ENCODE results near the gene ADAMTS12. TPM values are rescaled to one million over a fixed set of nuclear protein-coding genes. Genes with fewer than 3 reads are reported as not detected.

The ADAMTS12 gene
- total RNA-seq, 1 donor from 2014 or later = 32.1 TPM

DNA sequence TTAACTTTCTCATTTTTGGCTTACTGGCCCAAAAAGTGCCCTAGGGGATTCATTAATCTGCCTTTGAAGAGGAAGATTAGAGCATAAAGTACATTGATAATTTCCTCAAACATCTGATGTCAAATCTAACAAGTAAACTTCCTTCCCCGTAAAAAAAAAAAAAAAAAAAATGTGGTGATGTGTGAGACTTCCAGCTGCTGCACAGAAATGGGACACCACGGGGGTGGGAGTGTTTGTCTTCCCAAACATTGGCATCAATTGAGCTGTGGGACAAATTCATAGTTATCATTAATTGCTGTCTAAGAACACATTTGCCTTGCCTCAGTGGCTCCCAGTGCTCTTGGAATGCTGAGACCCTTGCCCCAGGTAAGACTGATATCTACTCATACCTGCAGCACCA, 149.6 kb downstream of the ADAMTS12 start:
- Mint-ChIP-seq H3K27ac (no peak overlapping the region), H3K4me3 (no peak overlapping the region), H3K36me3 (no peaks in the 10 kb centered on the region), H3K9me3 (no peaks in the 10 kb centered on the region), H3K27me3 (no peaks in the 10 kb centered on the region), H3K4me1 (ENCODE audit: unreplicated experiment) (peaks cover 13% of the 10 kb centered on the region)
- no peak for DNase-seq (ENCODE audit: extremely low spot score, unreplicated experiment)
- TF ChIP-seq, protein P1, sequence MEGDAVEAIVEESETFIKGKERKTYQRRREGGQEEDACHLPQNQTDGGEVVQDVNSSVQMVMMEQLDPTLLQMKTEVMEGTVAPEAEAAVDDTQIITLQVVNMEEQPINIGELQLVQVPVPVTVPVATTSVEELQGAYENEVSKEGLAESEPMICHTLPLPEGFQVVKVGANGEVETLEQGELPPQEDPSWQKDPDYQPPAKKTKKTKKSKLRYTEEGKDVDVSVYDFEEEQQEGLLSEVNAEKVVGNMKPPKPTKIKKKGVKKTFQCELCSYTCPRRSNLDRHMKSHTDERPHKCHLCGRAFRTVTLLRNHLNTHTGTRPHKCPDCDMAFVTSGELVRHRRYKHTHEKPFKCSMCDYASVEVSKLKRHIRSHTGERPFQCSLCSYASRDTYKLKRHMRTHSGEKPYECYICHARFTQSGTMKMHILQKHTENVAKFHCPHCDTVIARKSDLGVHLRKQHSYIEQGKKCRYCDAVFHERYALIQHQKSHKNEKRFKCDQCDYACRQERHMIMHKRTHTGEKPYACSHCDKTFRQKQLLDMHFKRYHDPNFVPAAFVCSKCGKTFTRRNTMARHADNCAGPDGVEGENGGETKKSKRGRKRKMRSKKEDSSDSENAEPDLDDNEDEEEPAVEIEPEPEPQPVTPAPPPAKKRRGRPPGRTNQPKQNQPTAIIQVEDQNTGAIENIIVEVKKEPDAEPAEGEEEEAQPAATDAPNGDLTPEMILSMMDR (conservative IDR thresholded peaks at IDR 0.05) = no peak

DNA sequence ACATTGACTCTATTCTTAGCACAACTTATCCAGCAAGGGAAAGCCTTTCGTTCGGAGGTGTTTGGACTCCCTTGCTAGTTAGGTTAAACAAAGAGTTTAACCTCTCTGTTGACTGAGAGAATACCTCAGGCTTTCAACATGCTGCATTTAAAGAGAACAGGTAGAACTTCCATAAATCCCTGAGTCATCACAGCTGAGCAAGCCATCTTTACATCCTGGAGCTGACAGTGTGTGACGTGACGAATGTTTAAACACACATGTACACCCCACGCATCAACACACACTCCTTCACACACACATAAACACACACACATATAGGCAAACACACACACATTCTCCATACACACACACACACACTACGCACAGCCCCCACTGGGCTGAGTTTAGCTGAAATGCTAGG, 152.8 kb downstream of the ADAMTS12 start:
- Mint-ChIP-seq H3K27me3 (no peaks in the 10 kb centered on the region), H3K4me3 (no peak overlapping the region), H3K9me3 (no peaks in the 10 kb centered on the region), H3K27ac (no peak overlapping the region), H3K36me3 (peaks cover 3% of the 10 kb centered on the region), H3K4me1 (ENCODE audit: unreplicated experiment) (peaks cover 24% of the 10 kb centered on the region)
- TF ChIP-seq, protein P1 (conservative IDR thresholded peaks at IDR 0.05) = no peak
- DNase-seq (ENCODE audit: extremely low spot score, unreplicated experiment) = no peak

DNA sequence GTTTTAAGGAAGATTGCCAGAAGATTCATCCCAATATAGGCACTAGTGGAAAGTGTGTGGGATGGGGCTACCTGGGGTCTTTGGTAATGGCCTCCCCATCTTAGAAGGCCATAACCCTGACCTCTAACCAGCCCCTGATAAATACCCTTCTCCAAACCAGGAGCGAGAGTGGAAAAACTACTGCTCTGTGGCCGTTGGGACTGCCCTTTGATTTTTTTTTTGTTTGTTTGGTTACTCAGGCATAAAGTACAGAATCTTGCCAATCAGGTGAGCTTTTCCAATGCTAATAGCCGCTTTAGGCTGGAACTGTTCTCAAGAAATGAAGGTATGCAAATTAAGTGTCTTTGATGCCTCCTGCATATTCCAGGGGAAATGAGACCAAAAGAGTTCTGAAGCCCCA, 153.7 kb downstream of the ADAMTS12 start:
- TF ChIP-seq, protein P1 (conservative IDR thresholded peaks at IDR 0.05) = no peak
- Mint-ChIP-seq H3K4me3 (no peak overlapping the region), H3K4me1 (ENCODE audit: unreplicated experiment) (peaks cover 20% of the 10 kb centered on the region), H3K27ac (no peak overlapping the region), H3K36me3 (peaks cover 3% of the 10 kb centered on the region), H3K27me3 (no peaks in the 10 kb centered on the region), H3K9me3 (no peaks in the 10 kb centered on the region)
- no peak for DNase-seq (ENCODE audit: extremely low spot score, unreplicated experiment)

DNA sequence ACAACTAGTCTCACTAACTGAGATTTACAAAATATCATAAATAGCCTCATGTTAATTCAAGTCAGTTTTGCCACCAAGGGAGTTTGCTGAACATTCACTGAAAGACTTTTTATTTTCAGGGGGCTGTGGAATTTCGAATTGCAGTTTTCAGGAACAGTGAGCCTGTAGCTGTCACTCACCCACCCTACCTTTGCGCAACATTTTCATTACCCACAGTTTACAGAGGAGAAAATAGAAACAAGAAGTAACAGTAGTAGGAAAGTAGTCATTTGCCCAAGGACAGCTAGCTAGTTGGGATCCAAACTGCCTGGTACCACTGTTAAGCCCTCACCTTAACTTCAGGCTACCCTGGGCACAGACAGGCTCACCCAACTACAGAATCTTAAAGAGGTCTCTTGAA, 154.1 kb downstream of the ADAMTS12 start:
- Mint-ChIP-seq H3K36me3 (peaks cover 3% of the 10 kb centered on the region), H3K4me1 (ENCODE audit: unreplicated experiment) (peaks cover 16% of the 10 kb centered on the region), H3K4me3 (no peak overlapping the region), H3K27me3 (no peaks in the 10 kb centered on the region), H3K27ac (no peak overlapping the region), H3K9me3 (no peaks in the 10 kb centered on the region)
- TF ChIP-seq, protein P1 (conservative IDR thresholded peaks at IDR 0.05) = no peak
- DNase-seq (ENCODE audit: extremely low spot score, unreplicated experiment) = no peak

DNA sequence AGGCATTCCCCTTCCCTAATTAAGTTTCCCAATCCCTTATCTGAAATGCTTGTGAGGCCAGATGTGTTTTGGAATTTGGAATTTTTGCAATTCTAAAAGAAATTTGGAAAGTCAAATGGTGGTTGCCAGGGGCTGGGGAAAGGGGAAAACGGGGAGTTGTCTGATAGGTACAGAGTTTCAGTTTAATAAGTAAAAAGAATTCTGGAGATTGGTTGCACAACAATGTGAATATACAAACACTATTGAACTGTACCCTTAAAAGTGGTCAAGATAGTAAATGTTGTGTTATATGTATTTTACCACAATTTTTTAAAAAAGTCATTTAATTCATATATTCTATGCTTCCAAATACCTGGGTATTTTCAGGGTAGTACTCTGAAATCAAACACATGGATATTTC, 154.5 kb downstream of the ADAMTS12 start:
- peaks cover 13% of the 10 kb centered on the region for H3K4me1 Mint-ChIP-seq (ENCODE audit: unreplicated experiment)
- H3K9me3 Mint-ChIP-seq = no peaks in the 10 kb centered on the region
- no peak for DNase-seq (ENCODE audit: extremely low spot score, unreplicated experiment)
- TF ChIP-seq, protein P1 (conservative IDR thresholded peaks at IDR 0.05) = no peak
- H3K27me3 Mint-ChIP-seq = no peaks in the 10 kb centered on the region
- H3K27ac Mint-ChIP-seq = no peak overlapping the region
- peaks cover 3% of the 10 kb centered on the region for H3K36me3 Mint-ChIP-seq
- H3K4me3 Mint-ChIP-seq = no peak overlapping the region

DNA sequence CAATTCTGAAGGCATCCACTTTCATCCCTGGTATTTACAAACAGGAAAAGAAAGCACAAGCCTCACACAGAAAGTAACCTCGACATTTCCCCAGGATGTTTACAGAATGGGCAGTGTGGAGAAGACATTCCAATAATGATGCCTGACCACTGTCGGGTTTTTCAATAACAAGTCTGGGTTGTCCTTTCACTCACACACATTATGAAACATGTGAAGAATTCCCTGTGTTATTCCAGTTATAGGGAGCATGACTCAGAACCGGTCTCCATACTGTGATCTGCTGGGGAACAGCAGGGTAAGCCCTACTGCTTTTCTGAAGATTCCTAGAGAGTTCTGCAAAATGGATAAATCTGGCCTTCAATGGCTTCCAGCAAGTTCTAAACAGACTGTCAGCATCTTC, 155.3 kb downstream of the ADAMTS12 start:
- peaks cover 3% of the 10 kb centered on the region for H3K36me3 Mint-ChIP-seq
- no peaks in the 10 kb centered on the region for H3K9me3 Mint-ChIP-seq
- no peak for DNase-seq (ENCODE audit: extremely low spot score, unreplicated experiment)
- H3K27ac Mint-ChIP-seq = no peak overlapping the region
- no peaks in the 10 kb centered on the region for H3K27me3 Mint-ChIP-seq
- H3K4me3 Mint-ChIP-seq = no peak overlapping the region
- H3K4me1 Mint-ChIP-seq (ENCODE audit: unreplicated experiment) = peaks cover 13% of the 10 kb centered on the region
- TF ChIP-seq, protein P1 (conservative IDR thresholded peaks at IDR 0.05) = no peak

Data from type B pancreatic cell (in vitro differentiated cells).